ENCODE data around the gene SMPX. TPM values are rescaled to one million over a fixed set of nuclear protein-coding genes. Genes with fewer than 3 reads are reported as not detected.

SMPX gene
- polyA plus RNA-seq, 2 of the 4 experiments (the other 2 are of a cell fraction) = 0.13 to 0.23 TPM

GRCh38 chrX:21656587-21657317, 101.2 kb downstream of the SMPX start:
- Histone ChIP-seq H3K4me3 (no peak overlapping the region), H3K9me3 (no peaks in the 10 kb centered on the region), H3K27ac (no peak overlapping the region), H3K4me2 (no peak overlapping the region), H3K4me1 (no peaks in the 10 kb centered on the region)
- no peak for DNase-seq (ENCODE audit: low read depth in 1 of 2, low spot score in 1 of 2)
- FAIRE-seq = no peak
- POLR2A ChIA-PET = no interaction called here
- CTCF ChIA-PET = no interaction called here
- WGBS (ENCODE audit: missing lambda C conversion rate) = 98% methylated on average over 20 of the region's 61 CpGs
- TF ChIP-seq ATOH8 (CRISPR knock-in tag; IDR thresholded peaks at IDR 0.05; ENCODE audit: low read depth) = no peak
- TF ChIP-seq JUN (IDR thresholded peaks at IDR 0.05) = no peak
- no peak for TF ChIP-seq HES2 (IDR thresholded peaks at IDR 0.05)
- no peak for TF ChIP-seq ZC3H11A (IDR thresholded peaks at IDR 0.05)
- no peak for TF ChIP-seq RFX5 (IDR thresholded peaks at IDR 0.05)
- no peak for TF ChIP-seq HOXB5 (CRISPR knock-in tag; IDR thresholded peaks at IDR 0.05)
- no peak for TF ChIP-seq CTCF (IDR thresholded peaks at IDR 0.05)
- no peak for TF ChIP-seq ELK1 (IDR thresholded peaks at IDR 0.05; ENCODE audit: low read depth, low read length)
- TF ChIP-seq CEBPB (IDR thresholded peaks at IDR 0.05) = no peak
- no peak for TF ChIP-seq ZSCAN20 (CRISPR knock-in tag; IDR thresholded peaks at IDR 0.05)
- no peak for TF ChIP-seq FOSB (CRISPR knock-in tag; IDR thresholded peaks at IDR 0.05)
- TF ChIP-seq EHF (CRISPR knock-in tag; IDR thresholded peaks at IDR 0.05) = no peak
- ATAC-seq = no peak

Other genes starting within 250 kb of the SMPX start
- not detected in 2 replicates for gene KLHL34, start 99.8 kb downstream of the SMPX start, polyA plus RNA-seq (2011; rRNA removed)
- not detected in 3 replicates for gene KLHL34, start 99.8 kb downstream of the SMPX start, polyA plus RNA-seq (2017; fragmentation: RNase III; extraction: RNeasy Plus Mini Kit Qiagen cat#74134 plus additional on column Dnase treatment)
- gene MBTPS2, start 81.5 kb upstream of the SMPX start, polyA plus RNA-seq (2011; rRNA removed) = 56.5 and 65.6 TPM in 2 replicates
- gene MBTPS2, start 81.5 kb upstream of the SMPX start, polyA plus RNA-seq (2017; fragmentation: RNase III; extraction: RNeasy Plus Mini Kit Qiagen cat#74134 plus additional on column Dnase treatment) = 24.0 to 24.7 TPM (median 24.3 TPM) in 3 replicates
- 1.8 and 2.2 TPM in 2 replicates for gene YY2, start 97.9 kb upstream of the SMPX start, polyA plus RNA-seq (2011; rRNA removed)
- 2.6 to 3.2 TPM (median 3.2 TPM) in 3 replicates for gene YY2, start 97.9 kb upstream of the SMPX start, polyA plus RNA-seq (2017; fragmentation: RNase III; extraction: RNeasy Plus Mini Kit Qiagen cat#74134 plus additional on column Dnase treatment)
- gene SMS, start 182.6 kb upstream of the SMPX start, polyA plus RNA-seq (2011; rRNA removed) = 85.7 and 129 TPM in 2 replicates
- gene SMS, start 182.6 kb upstream of the SMPX start, polyA plus RNA-seq (2017; fragmentation: RNase III; extraction: RNeasy Plus Mini Kit Qiagen cat#74134 plus additional on column Dnase treatment) = 180 to 193 TPM (median 180 TPM) in 3 replicates

Measured in A549 (cell line).